GM19043 (cell line): ENCODE results near the gene ARMH4.

Source experiments
- ATAC-seq: cut with Tn5 transposase; IDR thresholded peaks from one replicate; pipeline ENCODE4 v1.9.1; 2021; ENCODE audit warnings: low read depth; ENCODE audit not compliant: unreplicated experiment

ARMH4 gene

DNA sequence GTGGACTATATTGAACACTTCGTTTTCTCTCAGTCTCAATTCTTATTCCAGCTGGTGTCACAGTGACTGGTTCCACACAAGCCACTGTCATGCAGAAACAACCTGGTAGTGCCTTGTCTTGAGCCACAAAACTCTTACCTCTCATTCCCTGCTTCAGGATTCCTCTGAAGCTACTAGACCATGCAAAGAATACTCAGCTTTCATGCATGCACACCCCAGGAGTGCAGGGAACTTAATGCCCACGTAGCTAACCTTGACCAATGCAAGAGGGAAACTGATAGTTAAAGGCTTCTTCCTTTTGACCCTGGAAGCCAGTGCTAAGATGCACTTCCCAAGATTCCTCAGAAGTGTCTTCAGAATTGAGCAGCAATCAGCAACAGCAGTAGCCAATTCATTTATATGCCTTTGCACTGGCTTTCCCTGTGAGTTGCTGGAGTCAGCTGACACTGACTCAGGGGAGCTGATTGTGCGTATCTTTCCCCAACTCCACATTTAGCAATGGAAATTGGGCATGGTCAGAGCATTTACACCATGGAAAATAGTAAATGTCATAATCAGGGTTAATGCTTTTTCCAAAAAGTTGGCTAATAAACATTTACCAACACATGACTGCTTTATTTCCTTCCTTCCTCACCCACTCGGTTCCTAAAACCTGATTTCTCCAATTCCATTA, 172.5 kb downstream of the ARMH4 start:
- no peak for ATAC-seq

DNA sequence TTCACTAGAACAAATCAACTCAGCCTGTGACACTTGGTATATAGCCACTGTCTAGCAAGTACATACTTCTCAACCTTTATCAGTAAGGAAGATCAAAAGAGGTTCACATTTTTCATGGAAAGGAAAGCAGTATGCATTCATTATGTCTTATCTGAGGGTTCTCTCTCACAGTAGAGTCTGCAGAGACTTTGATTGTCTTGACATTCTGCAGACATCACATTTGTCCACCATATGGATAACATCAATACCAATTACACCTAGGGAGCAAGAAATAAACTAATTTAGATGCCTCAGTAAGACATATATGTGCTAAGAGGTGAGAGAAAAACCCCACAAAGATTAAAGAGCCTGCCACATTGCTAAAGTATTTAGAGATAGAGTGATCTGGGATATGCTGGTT, 175.3 kb downstream of the ARMH4 start:
- ATAC-seq: no peak

- no peak for ATAC-seq
These were observed 177.1 kb downstream of the ARMH4 start for GRCh38 chr14:57974896-57975295.

DNA sequence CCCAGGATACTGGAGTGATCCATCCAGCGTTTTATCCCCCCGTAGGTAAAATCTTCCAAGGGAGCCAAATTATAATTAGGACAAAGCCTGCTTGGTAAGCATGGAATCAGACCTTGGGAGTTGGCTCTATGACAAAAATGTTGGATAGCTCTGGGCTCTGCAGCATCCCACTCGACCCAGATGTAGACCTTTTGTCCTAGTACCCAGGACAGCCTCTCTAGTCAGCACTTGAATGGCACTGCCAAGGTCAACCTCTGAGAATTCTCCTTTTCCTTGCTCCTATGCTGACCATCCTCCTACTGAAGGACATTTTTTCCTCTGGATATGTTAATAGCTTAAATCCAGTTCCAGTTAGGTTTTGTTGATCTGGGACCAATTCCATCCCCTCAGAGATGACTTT, 181.4 kb downstream of the ARMH4 start:
- ATAC-seq: no peak

- ATAC-seq: no peak
These were observed 181.8 kb downstream of the ARMH4 start for GRCh38 chr14:57970175-57970574.

GRCh38 chr14:57963071-57963470, 188.9 kb downstream of the ARMH4 start:
- no peak for ATAC-seq

DNA sequence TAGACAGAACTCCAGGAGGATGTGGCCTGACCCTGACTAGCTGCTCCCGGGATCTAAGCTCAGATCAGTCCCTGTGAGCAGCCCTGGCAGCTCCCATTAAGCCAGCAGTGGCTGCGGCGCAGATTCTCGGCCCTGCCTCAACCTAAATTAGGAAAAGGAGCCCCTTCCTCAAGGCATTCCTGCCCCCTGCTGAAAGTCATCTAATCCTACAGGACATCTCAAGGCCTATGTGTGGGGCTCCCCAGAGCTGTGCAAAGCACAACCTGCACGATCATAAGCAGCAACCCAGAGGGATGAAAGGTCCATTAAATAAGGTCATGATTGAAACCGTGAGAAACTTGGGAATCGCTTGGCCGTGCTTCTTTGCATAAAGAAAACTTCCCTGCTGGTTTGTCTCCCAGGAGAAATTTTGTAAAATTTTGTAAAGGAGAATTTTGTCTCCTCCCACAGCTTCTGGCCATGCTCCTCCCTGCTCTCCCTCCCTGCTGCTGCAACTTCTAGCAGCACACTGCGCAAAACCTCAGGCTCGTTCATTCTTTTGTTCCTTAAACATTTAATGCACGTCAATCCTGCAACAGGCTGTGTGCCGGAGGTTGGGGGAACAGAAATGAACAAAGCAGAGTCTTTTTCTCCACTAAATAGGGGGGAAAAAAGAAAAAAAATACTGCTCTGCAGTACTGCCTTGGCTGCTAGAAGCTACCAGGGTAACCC, 189.5 kb downstream of the ARMH4 start:
- ATAC-seq: no peak

- ATAC-seq: no peak
These were observed 190.3 kb downstream of the ARMH4 start for GRCh38 chr14:57961786-57962060.

GRCh38 chr14:57960946-57961785, 190.8 kb downstream of the ARMH4 start:
- ATAC-seq: no peak

DNA sequence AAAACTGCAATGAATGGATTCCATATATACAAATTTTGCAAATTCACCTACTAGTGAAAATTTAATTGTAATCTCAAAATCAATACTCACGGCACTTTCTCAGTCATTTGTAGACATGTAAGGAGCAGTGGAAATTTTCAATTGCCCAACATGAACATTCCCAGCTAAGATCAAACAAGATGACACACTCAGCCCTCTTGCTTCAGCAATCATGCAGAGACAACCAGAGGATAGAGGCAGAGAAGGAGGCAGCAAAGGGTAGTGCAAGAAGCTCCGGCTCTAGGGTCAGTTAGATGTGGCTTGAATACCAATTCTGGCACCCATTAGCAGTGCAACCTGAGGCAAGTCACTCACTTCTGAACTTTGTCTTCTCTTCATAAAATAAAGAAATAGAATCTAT, 194.6 kb downstream of the ARMH4 start:
- ATAC-seq: no peak
